OCI-LY3 (cell line): ENCODE results near the gene XAGE2.

ENCODE experiments used
- H2AFZ ChIP-seq: fragments of 200-600, 300-600 bp; shearing (Covaris generic); 2 replicates; pipeline ENCODE4 v1.6.0; 2014; ENCODE audit warnings: antibody characterized with exemption, low read depth, low read length
- H3K27ac ChIP-seq: fragments of 200-600, 300-600 bp; sonication (generic); 2 replicates; pipeline ENCODE4 v1.5.1; 2014; ENCODE audit warnings: mild to moderate bottlenecking, low read length, moderate library complexity, mixed read lengths
- H3K27me3 ChIP-seq: fragments of 200-600, 300-600 bp; sonication (generic); 2 replicates; pipeline ENCODE4 v1.6.1; 2014; ENCODE audit warnings: low read depth, low read length, mixed read lengths
- H3K36me3 ChIP-seq: fragments of 200-600, 300-600 bp; sonication (generic); replicated peaks from 2 replicates; pipeline ENCODE3; 2014; ENCODE audit warnings: low read depth, low read length, mixed read lengths
- H3K4me1 ChIP-seq: fragments of 300-600, 200-600 bp; sonication (generic); 2 replicates; pipeline ENCODE4 v1.6.1; 2014; ENCODE audit warnings: low read length, mixed read lengths
- H3K4me2 ChIP-seq: fragments of 200-600, 300-600 bp; sonication (generic); 2 replicates; pipeline ENCODE4 v1.6.1; 2014; ENCODE audit warnings: low read length, mixed read lengths
- H3K4me3 ChIP-seq: fragments of 300-600, 200-600 bp; sonication (generic); 2 replicates; pipeline ENCODE4 v1.5.1; 2014; ENCODE audit warnings: antibody characterized with exemption, mild to moderate bottlenecking, low read length, moderate library complexity
- H3K79me2 ChIP-seq: fragments of 300-600, 200-600 bp; shearing (Covaris generic); 2 replicates; pipeline ENCODE4 v1.6.1; 2014; ENCODE audit warnings: mild to moderate bottlenecking, low read length, mixed read lengths
- H3K9ac ChIP-seq: fragments of 300-600, 200-600 bp; shearing (Covaris generic); 2 replicates; pipeline ENCODE4 v1.6.0; 2014; ENCODE audit warnings: mild to moderate bottlenecking, low read length, moderate library complexity
- H3K9me3 ChIP-seq: fragments of 200-600, 300-600 bp; shearing (Covaris generic); 2 replicates; pipeline ENCODE4 v1.6.1; 2014; ENCODE audit warnings: low read length, mixed read lengths; ENCODE audit not compliant: insufficient read depth
- H4K20me1 ChIP-seq: fragments of 200-600, 300-600 bp; sonication (generic); 2 replicates; pipeline ENCODE4 v1.6.1; 2016; ENCODE audit warnings: low read length, mixed read lengths; ENCODE audit not compliant: insufficient read depth
- CTCF ChIP-seq: fragments of 200-600, 300-600 bp; sonication (generic); IDR thresholded peaks from 2 replicates; pipeline ENCODE4 v1.5.1; 2014; ENCODE audit warnings: antibody characterized with exemption, low read length, low read depth
- EZH2phosphoT487 ChIP-seq: fragments of 200-600 bp; shearing (Covaris generic); IDR thresholded peaks from 2 replicates; pipeline ENCODE4 v1.6.1; 2018; ENCODE audit warnings: antibody characterized with exemption, mixed run types, low read depth

The XAGE2 gene

GRCh38 chrX:52415304-52415703 lies 46.5 kb downstream of the XAGE2 start:
- Histone ChIP-seq H2AFZ (no peak overlapping the region), H3K4me3 (no peak overlapping the region), H3K9me3 (no peaks in the 10 kb centered on the region), H3K27ac (no peak overlapping the region), H3K9ac (no peak overlapping the region), H4K20me1 (no peaks in the 10 kb centered on the region), H3K4me2 (no peak overlapping the region), H3K27me3 (no peaks in the 10 kb centered on the region), H3K4me1 (no peaks in the 10 kb centered on the region), H3K36me3 (no peaks in the 10 kb centered on the region), H3K79me2 (no peaks in the 10 kb centered on the region)
- TF ChIP-seq CTCF (no peak), EZH2phosphoT487 (no peak)

- Histone ChIP-seq H3K36me3 (no peaks in the 10 kb centered on the region), H3K27ac (no peak overlapping the region), H3K4me1 (no peaks in the 10 kb centered on the region), H3K4me3 (no peak overlapping the region), H2AFZ (no peak overlapping the region), H3K27me3 (no peaks in the 10 kb centered on the region), H3K9me3 (no peaks in the 10 kb centered on the region), H4K20me1 (no peaks in the 10 kb centered on the region), H3K9ac (no peak overlapping the region), H3K4me2 (no peak overlapping the region), H3K79me2 (no peaks in the 10 kb centered on the region)
- TF ChIP-seq EZH2phosphoT487 (no peak), CTCF (no peak)
Observed at GRCh38 chrX:52416816-52417215, 48.0 kb downstream of the XAGE2 start.

- no peak overlapping the region for H2AFZ ChIP-seq
- H3K9me3 ChIP-seq = no peaks in the 10 kb centered on the region
- H4K20me1 ChIP-seq = no peaks in the 10 kb centered on the region
- H3K36me3 ChIP-seq = no peaks in the 10 kb centered on the region
- no peak overlapping the region for H3K9ac ChIP-seq
- no peak for TF ChIP-seq EZH2phosphoT487
- no peak for TF ChIP-seq CTCF
- no peaks in the 10 kb centered on the region for H3K4me1 ChIP-seq
- no peaks in the 10 kb centered on the region for H3K79me2 ChIP-seq
- no peak overlapping the region for H3K27ac ChIP-seq
- no peaks in the 10 kb centered on the region for H3K27me3 ChIP-seq
- no peak overlapping the region for H3K4me2 ChIP-seq
- no peak overlapping the region for H3K4me3 ChIP-seq
Observed at GRCh38 chrX:52420824-52421443, 52.1 kb downstream of the XAGE2 start.

- Histone ChIP-seq H3K4me3 (no peak overlapping the region), H3K4me1 (no peaks in the 10 kb centered on the region), H4K20me1 (no peaks in the 10 kb centered on the region), H3K9me3 (no peaks in the 10 kb centered on the region), H2AFZ (no peak overlapping the region), H3K27me3 (no peaks in the 10 kb centered on the region), H3K4me2 (no peak overlapping the region), H3K36me3 (no peaks in the 10 kb centered on the region), H3K9ac (no peak overlapping the region), H3K27ac (no peak overlapping the region), H3K79me2 (no peaks in the 10 kb centered on the region)
- TF ChIP-seq EZH2phosphoT487 = no peak
Observed at GRCh38 chrX:52422884-52423283, 54.1 kb downstream of the XAGE2 start.

- no peaks in the 10 kb centered on the region for H3K79me2 ChIP-seq
- H3K27ac ChIP-seq = no peak overlapping the region
- no peaks in the 10 kb centered on the region for H3K4me1 ChIP-seq
- no peaks in the 10 kb centered on the region for H3K9me3 ChIP-seq
- TF ChIP-seq EZH2phosphoT487 = no peak
- TF ChIP-seq CTCF = no peak
- H3K9ac ChIP-seq = no peak overlapping the region
- H3K36me3 ChIP-seq = no peaks in the 10 kb centered on the region
- H3K27me3 ChIP-seq = no peaks in the 10 kb centered on the region
- no peaks in the 10 kb centered on the region for H4K20me1 ChIP-seq
- H3K4me3 ChIP-seq = no peak overlapping the region
- no peak overlapping the region for H3K4me2 ChIP-seq
- no peak overlapping the region for H2AFZ ChIP-seq
Observed at GRCh38 chrX:52424656-52425055, 55.8 kb downstream of the XAGE2 start.
